Measurements from ENCODE around the gene MRPL22.

DNA sequence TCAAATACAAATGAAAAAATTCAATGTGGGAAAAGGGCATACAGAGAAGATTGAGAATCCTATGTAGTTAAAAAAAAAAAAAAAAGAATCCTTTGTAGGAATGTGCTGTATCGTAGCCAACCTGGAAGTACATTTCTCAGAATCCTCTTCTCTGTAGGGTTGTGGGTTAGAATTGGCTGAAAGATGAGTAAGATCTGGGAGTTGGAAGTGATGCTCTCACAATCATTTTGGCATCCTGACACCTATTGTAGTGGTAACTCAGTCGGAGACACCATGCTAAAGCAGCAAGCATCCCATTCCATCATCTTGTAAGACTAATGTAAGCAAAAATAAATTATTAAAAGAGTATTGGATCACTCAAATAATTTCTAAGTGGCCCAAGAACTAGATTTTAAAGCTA lies 30.6 kb downstream of the MRPL22 start:
- TF ChIP-seq, protein P1, sequence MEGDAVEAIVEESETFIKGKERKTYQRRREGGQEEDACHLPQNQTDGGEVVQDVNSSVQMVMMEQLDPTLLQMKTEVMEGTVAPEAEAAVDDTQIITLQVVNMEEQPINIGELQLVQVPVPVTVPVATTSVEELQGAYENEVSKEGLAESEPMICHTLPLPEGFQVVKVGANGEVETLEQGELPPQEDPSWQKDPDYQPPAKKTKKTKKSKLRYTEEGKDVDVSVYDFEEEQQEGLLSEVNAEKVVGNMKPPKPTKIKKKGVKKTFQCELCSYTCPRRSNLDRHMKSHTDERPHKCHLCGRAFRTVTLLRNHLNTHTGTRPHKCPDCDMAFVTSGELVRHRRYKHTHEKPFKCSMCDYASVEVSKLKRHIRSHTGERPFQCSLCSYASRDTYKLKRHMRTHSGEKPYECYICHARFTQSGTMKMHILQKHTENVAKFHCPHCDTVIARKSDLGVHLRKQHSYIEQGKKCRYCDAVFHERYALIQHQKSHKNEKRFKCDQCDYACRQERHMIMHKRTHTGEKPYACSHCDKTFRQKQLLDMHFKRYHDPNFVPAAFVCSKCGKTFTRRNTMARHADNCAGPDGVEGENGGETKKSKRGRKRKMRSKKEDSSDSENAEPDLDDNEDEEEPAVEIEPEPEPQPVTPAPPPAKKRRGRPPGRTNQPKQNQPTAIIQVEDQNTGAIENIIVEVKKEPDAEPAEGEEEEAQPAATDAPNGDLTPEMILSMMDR (IDR thresholded peaks at IDR 0.05; ENCODE audit: extremely low read depth in 1 of 2, insufficient read depth in 1 of 2, low read depth in 1 of 2, low read length in 2 of 2): no peak
- TF ChIP-seq POLR2A (IDR thresholded peaks at IDR 0.05; ENCODE audit: low read depth, low read length) (no peak), EZH2 (IDR thresholded peaks at IDR 0.05; ENCODE audit: borderline replicate concordance, low read depth, low read length, severe bottlenecking) (no peak), MYC (IDR thresholded peaks at IDR 0.05; ENCODE audit: low read depth, low read length) (no peak), FOS (IDR thresholded peaks at IDR 0.05; ENCODE audit: borderline replicate concordance, insufficient read depth, low read length) (no peak)
- TF ChIP-seq, protein P2, sequence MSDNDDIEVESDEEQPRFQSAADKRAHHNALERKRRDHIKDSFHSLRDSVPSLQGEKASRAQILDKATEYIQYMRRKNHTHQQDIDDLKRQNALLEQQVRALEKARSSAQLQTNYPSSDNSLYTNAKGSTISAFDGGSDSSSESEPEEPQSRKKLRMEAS (IDR thresholded peaks at IDR 0.05; ENCODE audit: insufficient read depth, insufficient read length): no peak

Data from endothelial cell of umbilical vein (primary cell).